HL-60 (cell line): ENCODE measurements around the gene NLGN3.
"Not testable (repeated sequence)": the region's sequence is repeated elsewhere in the genome, so short reads cannot be mapped to it uniquely, and the experiment has no call there.

Experiments
- DNase-seq, 2 experiments: peaks; one replicate each; pipeline ENCODE4 v3.0.0-alpha.2; 2010 to 2020; ENCODE audit warnings: low read depth in 1 of 2, low spot score in 1 of 2
- H3K27ac ChIP-seq: fragments of 250-450 bp; sonication (Bioruptor Pico); replicated peaks from 2 replicates; pipeline ENCODE4 v1.5.1; 2020; ENCODE audit warnings: mild to moderate bottlenecking, moderate library complexity
- H3K27me3 ChIP-seq: fragments of 250-450 bp; sonication (Bioruptor Pico); 2 replicates; pipeline ENCODE4 v1.5.1; 2021; ENCODE audit warnings: mild to moderate bottlenecking, moderate library complexity; ENCODE audit not compliant: insufficient read depth, poor library complexity, severe bottlenecking
- H3K4me3 ChIP-seq: replicated peaks from 2 replicates; pipeline ENCODE4 v1.5.1; 2011; ENCODE audit warnings: mild to moderate bottlenecking, control low read depth, low read length; ENCODE audit not compliant: insufficient read depth
- CTCF ChIP-seq: IDR thresholded peaks from one replicate; pipeline ENCODE4 v1.5.1; 2011; ENCODE audit warnings: low read length, control low read depth, inconsistent platforms; ENCODE audit not compliant: insufficient read depth
- GABPA ChIP-seq: IDR thresholded peaks from 2 replicates; pipeline ENCODE4 v1.6.1; 2012; ENCODE audit warnings: low read depth
- POLR2AphosphoS5 ChIP-seq: IDR thresholded peaks from 2 replicates; pipeline ENCODE4 v1.6.1; 2012; ENCODE audit warnings: low read depth
- REST ChIP-seq: IDR thresholded peaks from 2 replicates; pipeline ENCODE4 v1.6.1; 2012; ENCODE audit warnings: low read depth; ENCODE audit not compliant: insufficient replicate concordance
- SPI1 ChIP-seq: IDR thresholded peaks from 2 replicates; pipeline ENCODE4 v1.6.1; 2012; ENCODE audit warnings: low read depth, mild to moderate bottlenecking, borderline replicate concordance

Gene NLGN3

GRCh38 chrX:71175531-71175930 is 30.9 kb downstream of the NLGN3 start:
- Histone ChIP-seq H3K27ac (no peak overlapping the region), H3K4me3 (no peak overlapping the region)
- no peak for DNase-seq

GRCh38 chrX:71177327-71177726 is 32.7 kb downstream of the NLGN3 start:
- H3K27ac ChIP-seq, result no peak overlapping the region
- DNase-seq, result no peak

More at GRCh38 chrX:71175531-71175930, 30.9 kb downstream of the NLGN3 start:
- no peak for TF ChIP-seq GABPA
- TF ChIP-seq POLR2AphosphoS5, result no peak
- no peak for TF ChIP-seq CTCF
- TF ChIP-seq REST, result no peak
- H3K27me3 ChIP-seq, result no peaks in the 10 kb centered on the region

GRCh38 chrX:71178908-71179307 is 34.3 kb downstream of the NLGN3 start:
- Histone ChIP-seq H3K27ac (no peak overlapping the region), H3K27me3 (no peaks in the 10 kb centered on the region), H3K4me3 (no peak overlapping the region)
- peak in 1 of 2 experiments; percentile 59 for DNase-seq
- TF ChIP-seq GABPA (no peak), CTCF (peak; percentile 36), SPI1 (no peak), REST (no peak), POLR2AphosphoS5 (no peak)

More at GRCh38 chrX:71177327-71177726, 32.7 kb downstream of the NLGN3 start:
- Histone ChIP-seq H3K27me3 (no peaks in the 10 kb centered on the region), H3K4me3 (no peak overlapping the region)
- TF ChIP-seq SPI1, result no peak
- no peak for TF ChIP-seq REST
- no peak for TF ChIP-seq POLR2AphosphoS5
- TF ChIP-seq CTCF, result no peak
- no peak for TF ChIP-seq GABPA

- H3K27me3 ChIP-seq, DNase-seq, H3K4me3 ChIP-seq: not testable (repeated sequence)
- H3K27ac ChIP-seq, result peak overlapping the region; percentile 95
Observed at GRCh38 chrX:71180579-71181265, 36.1 kb downstream of the NLGN3 start.
